LHCN-M2 (cell line): ENCODE data around the gene SH3RF3. TPM values are rescaled to one million over a fixed set of nuclear protein-coding genes. Genes with fewer than 3 reads are reported as not detected.

ENCODE experiments used
- DNase-seq: peaks from one replicate; pipeline ENCODE4 v3.0.0-alpha.2; 2012; ENCODE audit warnings: low read depth
- total RNA-seq: library from RNA; depleted of rRNA; stranded (reverse); fragments of >200 nt; gene quantifications from 2 replicates; pipeline ENCODE4 v1.2.3, GENCODE V29; 2014

Gene SH3RF3
- total RNA-seq, 1 experiment from 2014 or later = 6.6 TPM

- no peak for DNase-seq
Observed at GRCh38 chr2:109138449-109138848, 9.4 kb downstream of the SH3RF3 start.

DNA sequence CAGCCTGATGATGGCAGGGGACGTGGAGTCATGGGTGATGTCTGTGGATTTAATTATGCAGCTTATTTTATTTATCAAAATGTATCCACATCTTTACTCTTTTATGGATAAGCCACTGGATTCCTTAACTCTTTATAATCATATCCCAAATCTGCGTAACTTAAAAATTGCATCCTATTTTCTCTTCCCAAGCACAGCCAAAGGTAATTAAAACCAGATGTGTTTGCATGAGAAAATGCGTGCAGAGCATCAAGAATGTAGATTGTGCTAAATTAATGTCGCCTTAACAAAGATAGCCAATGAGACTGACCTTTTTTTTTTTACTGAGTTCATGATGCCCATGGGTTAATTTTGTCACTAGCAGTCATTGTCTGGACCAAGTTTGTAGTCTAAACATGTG is 10.0 kb downstream of the SH3RF3 start:
- DNase-seq = no peak

GRCh38 chr2:109139865-109140396 is 10.9 kb downstream of the SH3RF3 start:
- DNase-seq = no peak

GRCh38 chr2:109141006-109141600 is 12.1 kb downstream of the SH3RF3 start:
- no peak for DNase-seq

DNA sequence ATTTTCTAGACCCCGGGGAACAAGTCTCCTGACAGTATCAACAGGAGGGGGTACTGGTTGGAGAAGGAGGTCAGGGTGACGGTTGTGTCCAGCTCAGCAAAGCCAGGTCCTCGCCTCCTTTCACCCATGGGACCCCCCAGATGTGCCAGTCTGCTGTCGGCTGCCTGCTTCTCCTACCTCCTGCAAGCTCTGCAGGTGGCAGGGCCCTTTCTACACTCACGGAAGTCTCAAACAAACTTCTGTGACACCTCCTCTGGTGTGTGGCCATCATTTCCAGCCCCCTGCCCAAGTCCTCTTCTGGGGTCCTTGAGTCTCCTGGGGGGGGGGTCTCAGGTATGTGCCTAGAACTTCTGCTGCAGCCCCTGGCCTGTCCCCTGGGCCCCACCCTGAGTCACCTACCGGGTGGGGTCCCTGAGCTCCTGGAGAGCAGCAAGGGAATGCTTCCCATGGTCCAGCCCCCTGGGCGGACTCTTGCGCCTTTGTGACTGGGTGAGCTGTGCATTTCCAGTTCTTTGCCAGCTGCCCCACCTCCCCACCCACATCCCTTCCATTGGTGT is 12.8 kb downstream of the SH3RF3 start:
- no peak for DNase-seq

GRCh38 chr2:109142416-109143210 is 13.6 kb downstream of the SH3RF3 start:
- DNase-seq = no peak

DNA sequence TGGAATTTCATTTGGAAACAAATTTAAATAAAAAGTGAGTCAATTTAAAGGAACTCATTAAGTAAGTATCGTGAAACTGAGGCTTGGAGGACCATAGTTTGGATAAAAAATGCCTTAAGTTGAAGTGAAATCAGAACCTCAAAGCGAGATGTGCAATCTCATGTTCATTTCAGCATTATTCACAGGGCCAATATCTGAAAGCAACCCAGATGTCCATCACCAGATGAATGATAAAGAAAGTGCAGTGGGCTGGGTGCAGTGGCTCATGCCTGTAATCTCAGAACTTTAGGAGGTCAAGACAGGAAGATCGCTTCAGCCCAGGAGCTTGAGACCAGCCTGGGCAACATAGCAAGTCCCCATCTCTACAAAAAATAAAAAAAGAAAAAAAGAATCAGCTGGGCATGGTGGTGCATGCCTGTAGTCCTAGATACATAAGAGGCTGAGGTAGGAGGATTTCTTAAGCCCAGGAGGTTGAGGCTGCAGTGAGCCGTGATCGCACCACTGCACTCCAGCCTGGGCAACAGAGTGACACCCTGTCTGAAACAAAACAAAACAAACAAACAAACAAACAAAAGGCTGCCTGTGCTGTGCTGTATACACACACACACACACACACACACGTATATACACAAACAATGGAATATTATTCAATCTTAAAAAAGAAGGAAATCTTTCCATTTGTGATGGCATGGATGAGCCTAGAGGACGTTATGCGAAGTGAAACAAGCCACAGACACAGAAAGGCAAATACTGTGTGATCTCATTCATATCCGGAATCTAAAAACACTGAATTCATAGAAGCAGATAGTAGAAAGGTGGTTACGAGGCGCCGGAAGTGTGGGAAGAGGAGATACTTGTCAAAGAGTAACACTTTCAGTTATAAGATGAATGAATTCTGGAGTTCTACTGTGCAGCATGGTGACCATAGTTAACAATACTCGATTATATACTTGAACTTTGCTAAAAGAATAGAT is 14.5 kb downstream of the SH3RF3 start:
- DNase-seq = no peak

GRCh38 chr2:109144271-109144670 is 15.3 kb downstream of the SH3RF3 start:
- DNase-seq = no peak

DNA sequence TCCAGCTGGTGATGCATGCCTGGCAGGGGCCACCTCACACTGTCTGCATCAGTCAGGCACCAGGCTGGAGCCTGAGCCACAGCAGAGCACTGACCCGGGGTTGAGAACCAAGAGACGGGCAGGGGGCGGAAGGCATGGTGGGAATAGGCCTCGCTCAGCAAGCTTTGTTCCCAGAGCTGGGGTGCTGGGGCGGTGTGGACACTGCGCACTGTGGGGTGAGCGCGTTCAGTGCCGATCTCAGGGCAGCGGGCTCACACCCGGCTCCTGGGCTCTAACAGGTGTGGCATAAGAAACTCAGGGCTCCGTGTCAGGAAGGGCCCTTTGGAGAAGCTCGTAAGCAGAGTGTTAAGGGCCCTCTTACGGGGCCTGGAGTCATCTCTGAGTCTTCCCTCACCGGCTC is 15.7 kb downstream of the SH3RF3 start:
- no peak for DNase-seq

DNA sequence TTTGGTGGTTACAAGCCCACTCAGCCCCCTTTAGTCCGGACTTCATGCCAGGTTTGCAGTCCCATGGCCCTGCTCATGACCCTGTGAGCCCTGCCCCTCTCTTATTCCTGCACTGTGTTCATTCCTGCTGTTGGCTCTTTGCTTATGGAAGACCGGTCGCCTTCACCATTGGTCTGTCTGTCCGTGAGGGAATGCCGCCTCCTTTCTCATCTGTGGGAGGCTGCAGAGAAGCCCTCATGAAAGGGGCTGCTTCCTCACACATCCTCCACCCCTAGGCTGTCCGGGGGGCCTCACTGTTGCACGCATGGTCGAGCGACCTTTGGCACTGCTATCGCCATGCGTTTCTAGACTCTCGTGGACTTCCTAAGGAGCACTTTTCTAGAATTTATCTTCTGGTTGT is 16.3 kb downstream of the SH3RF3 start:
- no peak for DNase-seq

DNA sequence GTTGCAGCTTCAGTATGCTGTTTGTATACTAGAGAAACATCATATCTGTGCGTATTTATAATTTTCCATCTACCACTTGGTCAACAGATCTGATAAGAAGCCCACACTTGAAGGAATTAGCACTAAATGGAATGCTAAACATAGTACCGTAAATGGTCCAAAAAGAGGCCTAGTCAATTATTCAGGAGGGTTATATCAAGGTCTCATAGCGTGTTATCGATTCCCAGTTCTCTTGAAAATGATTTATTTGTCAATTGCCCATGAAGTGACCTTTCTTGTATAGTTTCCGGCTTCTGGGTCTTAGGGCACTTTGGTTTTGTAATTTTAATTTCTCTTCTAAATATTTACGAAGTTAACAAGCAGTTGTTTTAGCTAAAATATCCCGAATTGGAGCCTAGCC is 18.4 kb downstream of the SH3RF3 start:
- DNase-seq = no peak

DNA sequence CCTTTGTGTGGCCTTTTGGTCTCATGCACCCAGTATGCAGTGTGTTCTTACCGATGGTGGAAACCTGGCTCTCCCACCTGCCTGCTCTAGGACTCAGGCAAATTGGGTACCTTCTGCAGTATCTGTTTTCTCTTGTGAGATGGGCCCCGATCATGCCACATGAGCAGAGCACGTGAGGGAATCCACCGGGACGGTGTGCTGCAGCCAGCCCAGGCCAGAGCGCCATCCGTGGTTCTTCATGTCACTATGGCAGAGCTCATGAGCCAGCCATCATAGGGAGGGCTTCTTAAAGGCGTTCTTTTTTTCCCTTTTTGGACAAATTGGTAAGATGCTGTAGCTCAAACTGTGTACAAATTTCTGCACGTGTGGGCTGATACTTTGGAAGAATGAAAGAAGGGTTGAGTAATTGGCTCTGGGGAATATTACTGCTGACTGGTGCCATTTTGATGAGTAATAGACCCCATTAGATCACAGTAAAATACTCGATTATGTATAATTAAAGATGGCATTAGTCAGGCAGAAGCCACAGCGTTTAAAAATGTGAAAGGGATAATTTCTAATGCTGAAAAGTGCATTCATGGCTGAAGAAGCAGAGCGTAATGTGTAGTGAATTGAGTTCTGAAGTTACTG is 19.2 kb downstream of the SH3RF3 start:
- peak; percentile 69 for DNase-seq

GRCh38 chr2:109148991-109149645 is 20.1 kb downstream of the SH3RF3 start:
- no peak for DNase-seq

DNA sequence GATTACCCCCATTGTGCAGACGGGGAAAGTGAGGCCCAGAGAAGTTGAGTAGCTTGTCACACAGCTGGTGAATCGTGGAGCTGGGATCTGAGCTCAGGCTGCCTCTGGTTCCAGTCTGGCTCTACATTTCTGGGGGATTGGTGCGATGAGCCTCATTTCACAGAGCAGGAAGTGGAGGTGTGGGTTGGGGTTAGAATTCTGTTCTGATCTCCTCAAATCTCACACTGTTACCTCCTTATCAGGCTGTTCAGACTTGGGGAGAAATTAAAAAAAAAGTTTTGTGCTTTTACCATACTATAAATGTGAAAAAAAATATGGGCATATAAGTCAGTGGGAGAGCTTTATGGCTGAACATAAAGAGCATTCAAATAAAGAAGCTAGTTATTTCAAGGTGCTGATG is 21.6 kb downstream of the SH3RF3 start:
- DNase-seq = no peak

DNA sequence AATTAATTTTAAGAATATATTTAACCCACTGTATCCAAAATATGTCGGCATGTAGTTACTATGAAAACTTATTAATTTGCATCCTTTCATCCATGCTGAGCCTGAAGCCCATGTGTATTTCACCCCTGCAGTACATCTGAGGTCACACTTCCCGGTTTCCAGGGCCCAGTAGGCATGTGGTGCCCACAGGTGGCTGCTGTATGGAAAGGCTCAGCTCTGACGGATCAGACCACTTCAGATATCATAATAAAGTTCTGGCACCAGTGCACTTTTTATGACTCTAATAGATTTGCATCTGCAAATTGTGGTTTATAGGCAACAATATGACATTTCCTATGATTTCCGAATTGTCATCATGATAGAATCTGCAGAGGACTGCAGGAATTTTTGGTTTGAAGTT is 22.5 kb downstream of the SH3RF3 start:
- no peak for DNase-seq

- DNase-seq = no peak
Observed at GRCh38 chr2:109153005-109153784, 24.2 kb downstream of the SH3RF3 start.

- no peak for DNase-seq
Observed at GRCh38 chr2:109153807-109154206, 24.8 kb downstream of the SH3RF3 start.

- DNase-seq = no peak
Observed at GRCh38 chr2:109154226-109154625, 25.2 kb downstream of the SH3RF3 start.

DNA sequence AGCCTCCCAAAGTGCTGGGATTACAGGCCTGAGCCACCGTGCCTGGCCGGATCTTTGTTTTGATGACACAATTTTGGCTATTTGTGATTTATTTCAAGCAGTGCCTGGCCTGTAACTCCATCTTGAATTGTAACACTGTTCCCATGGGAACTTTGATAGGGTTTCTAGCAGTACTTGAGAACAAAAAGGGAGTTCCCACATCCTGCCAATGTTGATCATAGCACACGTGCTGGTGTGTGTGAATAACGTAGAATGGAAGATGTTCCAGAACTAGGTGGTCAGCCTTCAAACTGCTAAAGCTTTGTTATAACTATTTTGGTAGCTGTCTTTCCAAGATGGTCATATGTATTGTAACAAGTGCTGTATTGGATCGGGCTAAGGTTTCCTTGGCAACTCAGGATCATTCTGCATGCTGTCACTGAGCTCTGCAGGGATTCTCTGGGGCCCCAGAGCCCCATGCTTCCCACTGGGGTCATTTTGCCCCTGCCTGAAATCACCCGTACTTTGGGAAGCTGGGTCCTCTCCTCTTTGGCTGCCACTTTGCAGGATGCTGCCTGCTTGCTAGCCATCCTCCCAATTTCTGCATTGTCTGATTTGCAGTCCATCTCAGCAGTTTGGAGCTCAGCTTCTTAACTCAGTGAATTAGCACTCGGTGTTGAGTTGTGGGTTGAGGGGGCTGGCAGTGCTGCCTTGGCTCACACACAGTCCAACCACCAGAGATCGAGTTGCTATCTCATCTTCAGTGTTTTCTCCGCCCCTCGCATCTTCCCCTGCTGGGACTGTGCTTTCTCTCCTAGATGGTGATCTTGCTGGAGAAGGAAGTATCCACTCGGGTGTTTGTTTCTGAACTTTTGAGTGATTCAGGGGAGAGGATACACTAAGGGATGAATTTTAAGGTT is 26.8 kb downstream of the SH3RF3 start:
- peak; percentile 62 for DNase-seq
